ENCODE measurements around the gene ATP11C.

ATP11C gene

GRCh38 chrX:139877710-139878414 is 55.0 kb downstream of the ATP11C start:
- TF ChIP-seq TAF1 (IDR thresholded peaks at IDR 0.05; ENCODE audit: borderline replicate concordance, insufficient read depth, low read length) (no peak), POLR2AphosphoS5 (IDR thresholded peaks at IDR 0.05; ENCODE audit: low read depth, low read length) (no peak), SIN3A (IDR thresholded peaks at IDR 0.05; ENCODE audit: borderline replicate concordance, insufficient read depth, low read length) (no peak), REST (IDR thresholded peaks at IDR 0.05; ENCODE audit: insufficient read depth in 1 of 2, low read depth in 2 of 2, low read length in 2 of 2) (no peak), FOXP2 (optimal IDR thresholded peaks at IDR 0.05; ENCODE audit: borderline replicate concordance, extremely low read depth, extremely low read length, insufficient read depth) (no peak)

- no peak for TF ChIP-seq TAF1 (IDR thresholded peaks at IDR 0.05; ENCODE audit: borderline replicate concordance, insufficient read depth, low read length)
- TF ChIP-seq POLR2AphosphoS5 (IDR thresholded peaks at IDR 0.05; ENCODE audit: low read depth, low read length) = no peak
- no peak for TF ChIP-seq REST (IDR thresholded peaks at IDR 0.05; ENCODE audit: insufficient read depth in 1 of 2, low read depth in 2 of 2, low read length in 2 of 2)
- no peak for TF ChIP-seq FOXP2 (optimal IDR thresholded peaks at IDR 0.05; ENCODE audit: borderline replicate concordance, extremely low read depth, extremely low read length, insufficient read depth)
- TF ChIP-seq SIN3A (IDR thresholded peaks at IDR 0.05; ENCODE audit: borderline replicate concordance, insufficient read depth, low read length) = no peak
These were observed 57.0 kb downstream of the ATP11C start for GRCh38 chrX:139875841-139876240.

GRCh38 chrX:139869796-139870195 is 63.1 kb downstream of the ATP11C start:
- TF ChIP-seq SIN3A (IDR thresholded peaks at IDR 0.05; ENCODE audit: borderline replicate concordance, insufficient read depth, low read length) (no peak), POLR2AphosphoS5 (IDR thresholded peaks at IDR 0.05; ENCODE audit: low read depth, low read length) (no peak), REST (IDR thresholded peaks at IDR 0.05; ENCODE audit: insufficient read depth in 1 of 2, low read depth in 2 of 2, low read length in 2 of 2) (no peak), FOXP2 (optimal IDR thresholded peaks at IDR 0.05; ENCODE audit: borderline replicate concordance, extremely low read depth, extremely low read length, insufficient read depth) (no peak), TAF1 (IDR thresholded peaks at IDR 0.05; ENCODE audit: borderline replicate concordance, insufficient read depth, low read length) (no peak)

- TF ChIP-seq REST (IDR thresholded peaks at IDR 0.05; ENCODE audit: insufficient read depth in 1 of 2, low read depth in 2 of 2, low read length in 2 of 2) = no peak
- TF ChIP-seq TAF1 (IDR thresholded peaks at IDR 0.05; ENCODE audit: borderline replicate concordance, insufficient read depth, low read length) = no peak
- no peak for TF ChIP-seq SIN3A (IDR thresholded peaks at IDR 0.05; ENCODE audit: borderline replicate concordance, insufficient read depth, low read length)
- no peak for TF ChIP-seq POLR2AphosphoS5 (IDR thresholded peaks at IDR 0.05; ENCODE audit: low read depth, low read length)
- TF ChIP-seq FOXP2 (optimal IDR thresholded peaks at IDR 0.05; ENCODE audit: borderline replicate concordance, extremely low read depth, extremely low read length, insufficient read depth) = no peak
These were observed 68.2 kb downstream of the ATP11C start for GRCh38 chrX:139864640-139865039.
